Astrocyte of the spinal cord (primary cell): ENCODE results near the gene PRSS33.

Experiments used
- DNase-seq: peaks from one replicate; pipeline ENCODE4 v3.0.0; 2011; ENCODE audit warnings: low read depth, low spot score
- H3K4me3 ChIP-seq: 2 replicates; pipeline ENCODE4 v1.5.1; 2011; ENCODE audit warnings: low read depth, mild to moderate bottlenecking, low read length, moderate library complexity
- CTCF ChIP-seq: IDR thresholded peaks from 2 replicates; pipeline ENCODE4 v1.5.1; 2012; ENCODE audit warnings: low read depth, mild to moderate bottlenecking, low read length, inconsistent platforms
- in situ Hi-C: cut with HindIII; loops from 2 replicates; pipeline ENCODE4 v1.10.0; 2017; ENCODE audit warnings: low sequenced_read_pairs

Gene PRSS33

DNA sequence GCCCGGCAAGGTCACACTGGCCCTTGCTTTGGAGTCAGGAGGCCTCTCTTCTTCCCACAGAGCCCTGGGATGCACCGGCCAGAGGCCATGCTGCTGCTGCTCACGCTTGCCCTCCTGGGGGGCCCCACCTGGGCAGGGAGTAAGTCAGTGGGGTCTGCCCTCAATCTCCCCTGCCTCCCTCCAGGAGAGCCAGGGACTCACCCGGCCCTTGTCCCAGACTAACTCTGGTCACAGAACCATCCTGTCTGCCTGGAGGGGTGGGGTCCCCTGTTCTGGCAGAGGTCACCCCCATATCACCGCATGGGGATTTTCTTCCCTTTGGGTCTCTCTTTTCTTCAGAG, 43.0 kb upstream of the PRSS33 start:
- no peak for DNase-seq
- TF ChIP-seq CTCF: no peak
- in situ Hi-C loops: no loop called here
- no peak overlapping the region for H3K4me3 ChIP-seq

GRCh38 chr16:2829501-2830354, 42.4 kb upstream of the PRSS33 start, which contains the start of gene ZG16B:
ZG16B (plus strand) TSS chr16:2830303; CDS start chr16:2830442, 139 bp downstream.
- H3K4me3 ChIP-seq: no peak within 1 kb of the TSS
- TF ChIP-seq CTCF: no peak
- DNase-seq: no peak
- in situ Hi-C loops: no loop called here

DNA sequence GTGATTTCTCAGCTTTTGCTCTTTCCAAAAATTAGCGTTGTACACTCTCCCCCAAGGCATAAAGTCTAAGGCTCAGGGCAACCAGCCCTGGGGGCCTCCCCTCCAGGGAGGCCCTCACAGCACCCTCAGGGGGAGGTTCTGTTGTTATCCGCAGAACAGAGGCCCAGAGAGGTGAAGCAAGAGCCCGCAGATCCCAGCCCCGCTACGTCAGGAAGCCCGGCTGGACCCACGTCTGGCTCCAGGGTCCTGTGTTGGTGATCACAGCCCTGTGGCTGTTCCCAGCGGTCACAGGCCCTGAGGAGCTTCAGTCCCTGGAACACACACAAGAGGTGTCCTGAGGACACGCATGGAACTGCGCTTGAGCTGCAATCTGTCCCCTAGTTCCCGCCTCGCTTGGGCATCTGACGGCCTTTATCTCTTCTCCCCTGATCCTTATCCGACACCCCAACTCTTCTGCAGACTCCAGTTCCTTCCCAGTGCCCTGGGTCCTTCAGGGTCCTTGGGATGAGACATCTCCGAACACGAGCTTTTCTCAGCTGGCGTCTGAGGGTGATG, 41.6 kb upstream of the PRSS33 start:
- TF ChIP-seq CTCF: no peak
- no peak for DNase-seq
- in situ Hi-C loops: no loop called here
- H3K4me3 ChIP-seq: no peak overlapping the region

- no peak for TF ChIP-seq CTCF
- H3K4me3 ChIP-seq: no peak overlapping the region
- no peak for DNase-seq
- in situ Hi-C loops: no loop called here
These were observed 41.1 kb upstream of the PRSS33 start for GRCh38 chr16:2828521-2828840.

DNA sequence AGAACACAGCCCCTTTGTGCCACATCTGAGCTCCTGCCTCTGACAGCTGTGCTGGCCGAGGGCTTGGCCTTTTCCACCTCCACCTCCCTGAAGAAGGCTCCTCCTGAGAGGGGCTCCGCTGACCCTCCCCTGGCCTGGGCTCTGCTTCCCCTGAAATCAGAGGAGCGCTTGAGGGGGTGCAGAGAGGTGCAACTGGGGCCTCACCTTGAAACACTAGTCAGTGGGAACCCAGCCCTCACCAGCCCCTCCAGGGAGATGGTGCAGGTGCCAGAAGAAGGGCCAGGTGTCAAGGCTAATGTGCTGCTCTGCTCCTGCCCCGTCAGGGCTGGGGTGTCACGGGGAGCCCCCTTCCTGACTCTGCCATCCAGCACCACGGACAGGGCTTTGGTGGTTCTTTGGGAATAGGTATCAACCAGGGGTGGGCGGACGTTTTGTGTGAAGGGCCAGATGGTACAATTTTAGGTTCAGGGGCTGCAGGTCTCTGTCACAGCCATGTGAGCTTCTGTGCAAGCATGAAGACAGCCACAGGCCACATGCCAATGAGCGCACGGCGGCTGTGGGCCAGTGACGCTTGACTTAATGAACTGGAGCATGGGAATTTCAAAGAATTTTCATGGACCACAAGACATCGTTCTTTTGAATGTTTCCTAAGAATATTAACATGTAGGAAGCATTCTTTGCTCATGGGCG, 40.6 kb upstream of the PRSS33 start:
- TF ChIP-seq CTCF: no peak
- no peak overlapping the region for H3K4me3 ChIP-seq
- DNase-seq: no peak
- in situ Hi-C loops: no loop called here

- TF ChIP-seq CTCF: no peak
These were observed 40.0 kb upstream of the PRSS33 start for GRCh38 chr16:2827374-2827791.

More at GRCh38 chr16:2827374-2827791, 40.0 kb upstream of the PRSS33 start:
- no peak for DNase-seq
- no peak overlapping the region for H3K4me3 ChIP-seq
- in situ Hi-C loops: no loop called here
